IgD-negative memory B cell (primary cell): Measurements from ENCODE around the gene ZNRF3. TPM values are rescaled to one million over a fixed set of nuclear protein-coding genes. Genes with fewer than 3 reads are reported as not detected.

Experiments
- H3K27ac Mint-ChIP-seq, 3 donors: one replicate each; pipeline ENCODE4 v1.8.0; 2020 to 2022; ENCODE audit warnings: mild to moderate bottlenecking in 3 of 3, mixed read lengths in 3 of 3, moderate library complexity in 1 of 3
- H3K27me3 Mint-ChIP-seq: one replicate; pipeline ENCODE4 v1.8.0; 2021; ENCODE audit warnings: mixed read lengths
- H3K36me3 Mint-ChIP-seq: one replicate; pipeline ENCODE4 v1.8.0; 2020; ENCODE audit warnings: mild to moderate bottlenecking, mixed read lengths
- H3K4me1 Mint-ChIP-seq, 3 donors: one replicate each; pipeline ENCODE4 v1.8.0; 2020 to 2022; ENCODE audit warnings: mixed read lengths in 3 of 3, mild to moderate bottlenecking in 1 of 3
- H3K4me3 Mint-ChIP-seq, 4 donors: one replicate each; pipeline ENCODE4 v1.8.0; 2020 to 2022; ENCODE audit warnings: mild to moderate bottlenecking in 4 of 4, mixed read lengths in 4 of 4, moderate library complexity in 3 of 4
- H3K9me3 Mint-ChIP-seq, 3 donors: one replicate each; pipeline ENCODE4 v1.8.0; 2020 to 2021; ENCODE audit warnings: mixed read lengths in 3 of 3, mild to moderate bottlenecking in 1 of 3
- polyA plus RNA-seq: library from polyadenylated mRNA; unstranded; fragments of 300-500 nt; fragmentation: Illumina TruSeq; gene quantifications from one replicate; pipeline ENCODE4 v1.2.3, GENCODE V29; 2021

ZNRF3 gene
- polyA plus RNA-seq, 1 donor from 2014 or later, result 0.16 TPM

DNA sequence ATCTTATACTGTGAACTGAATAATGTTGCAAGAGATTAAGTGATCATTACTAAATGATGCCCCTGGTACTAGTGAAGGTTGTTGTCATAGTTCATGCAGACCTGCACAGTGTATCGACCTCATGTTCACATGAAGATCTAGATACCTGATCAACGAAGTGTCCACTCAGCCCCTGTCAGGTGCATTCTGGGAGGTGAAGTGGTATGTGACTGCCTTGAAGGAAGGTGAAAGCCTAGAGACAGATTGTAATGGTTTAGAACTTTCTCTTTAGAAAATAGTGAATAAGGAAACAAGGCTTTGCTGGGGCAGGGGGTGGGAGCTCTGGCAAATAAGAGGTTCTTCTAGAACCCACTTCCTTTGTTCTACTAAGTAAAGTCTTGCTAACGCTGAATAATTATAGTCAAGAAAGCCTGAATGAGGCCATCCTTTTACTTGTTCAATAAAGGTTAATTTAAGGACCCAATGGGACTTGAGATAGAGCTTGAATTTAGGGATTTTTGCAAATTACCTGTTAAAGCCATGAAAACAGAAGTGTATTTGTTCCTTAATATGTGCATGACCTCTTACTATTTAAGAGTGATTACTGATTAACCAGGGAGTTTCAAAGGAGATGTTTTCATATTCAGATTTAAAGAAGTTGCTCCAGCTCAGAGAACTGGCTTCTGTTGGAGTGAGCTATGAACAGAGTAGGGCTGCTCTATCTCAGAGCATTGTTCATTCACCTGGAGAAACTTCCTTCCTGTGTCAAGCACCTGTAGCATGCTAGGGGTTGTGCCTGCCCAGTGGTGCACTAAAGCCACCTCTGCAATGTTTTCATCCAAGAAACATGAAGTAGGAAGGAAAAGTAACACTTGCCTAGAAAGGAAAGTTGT lies 132.9 kb downstream of the ZNRF3 start:
- H3K36me3 Mint-ChIP-seq, result no peaks in the 10 kb centered on the region
- H3K4me1 Mint-ChIP-seq, result peaks cover 2 to 7% (median 4%) of the 10 kb centered on the region in 3 donors
- no peak overlapping the region for H3K27ac Mint-ChIP-seq
- peaks cover 0 to 6% (median 0%) of the 10 kb centered on the region in 3 donors for H3K9me3 Mint-ChIP-seq
- H3K4me3 Mint-ChIP-seq, result no peak overlapping the region
- H3K27me3 Mint-ChIP-seq, result peaks cover 7% of the 10 kb centered on the region

- Mint-ChIP-seq H3K4me1 (peaks cover 2 to 7% (median 4%) of the 10 kb centered on the region in 3 donors), H3K27me3 (peaks cover 7% of the 10 kb centered on the region), H3K36me3 (no peaks in the 10 kb centered on the region), H3K4me3 (no peak overlapping the region), H3K9me3 (peaks cover 0 to 6% (median 0%) of the 10 kb centered on the region in 3 donors), H3K27ac (no peak overlapping the region)
Measured at GRCh38 chr22:29018293-29019189, 135.2 kb downstream of the ZNRF3 start.

DNA sequence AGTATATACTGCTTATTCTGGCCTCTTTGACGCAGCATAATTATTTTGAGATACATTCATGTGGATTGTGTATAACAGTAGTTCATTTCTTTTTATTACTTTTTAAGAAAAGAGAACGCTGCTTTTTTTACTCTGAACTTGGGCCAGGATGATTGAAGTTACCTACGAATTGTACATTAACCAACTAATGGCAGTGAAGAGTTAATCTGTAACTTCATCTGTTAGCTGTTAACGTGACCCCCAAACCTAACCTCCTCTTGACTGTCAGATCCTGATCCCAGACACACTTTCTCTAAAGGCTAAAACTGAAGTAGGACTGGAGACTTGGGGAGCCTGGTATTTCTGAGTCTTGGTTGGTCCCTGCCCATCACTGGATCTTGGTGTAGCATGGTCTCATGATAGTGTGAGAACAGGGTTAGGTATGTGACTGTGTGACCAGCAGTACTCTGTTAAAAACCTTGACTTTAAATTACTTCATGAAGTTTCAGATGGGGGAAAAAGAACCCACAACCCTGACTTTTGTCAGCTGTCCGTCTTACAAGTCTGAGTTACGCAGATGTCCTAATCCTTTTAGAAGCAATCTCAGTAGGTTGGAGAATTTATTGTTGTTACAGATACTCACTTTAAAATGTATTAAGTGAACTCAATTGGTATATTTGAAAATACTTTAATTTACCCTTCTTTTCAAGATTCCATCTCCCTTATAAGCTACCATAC lies 138.9 kb downstream of the ZNRF3 start:
- H3K36me3 Mint-ChIP-seq, result no peaks in the 10 kb centered on the region
- H3K4me1 Mint-ChIP-seq, result no peaks in the 10 kb centered on the region
- no peak overlapping the region for H3K4me3 Mint-ChIP-seq
- no peak overlapping the region for H3K27ac Mint-ChIP-seq
- peaks cover 10% of the 10 kb centered on the region for H3K27me3 Mint-ChIP-seq
- peaks cover 0 to 6% (median 0%) of the 10 kb centered on the region in 3 donors for H3K9me3 Mint-ChIP-seq

- Mint-ChIP-seq H3K36me3 (peaks cover 2% of the 10 kb centered on the region), H3K27me3 (peaks cover 5% of the 10 kb centered on the region), H3K9me3 (peaks cover 0 to 6% (median 0%) of the 10 kb centered on the region in 3 donors), H3K27ac (no peak overlapping the region), H3K4me1 (no peaks in the 10 kb centered on the region), H3K4me3 (no peak overlapping the region)
Measured at GRCh38 chr22:29023172-29023796, 139.9 kb downstream of the ZNRF3 start.

- H3K27me3 Mint-ChIP-seq, result peaks cover 27% of the 10 kb centered on the region
- peaks cover 2% of the 10 kb centered on the region for H3K36me3 Mint-ChIP-seq
- peaks cover 0 to 7% (median 1%) of the 10 kb centered on the region in 3 donors for H3K4me1 Mint-ChIP-seq
- H3K9me3 Mint-ChIP-seq, result no peaks in the 10 kb centered on the region
- no peak overlapping the region for H3K4me3 Mint-ChIP-seq
- no peak overlapping the region for H3K27ac Mint-ChIP-seq
Measured at GRCh38 chr22:29026579-29026978, 143.2 kb downstream of the ZNRF3 start.

DNA sequence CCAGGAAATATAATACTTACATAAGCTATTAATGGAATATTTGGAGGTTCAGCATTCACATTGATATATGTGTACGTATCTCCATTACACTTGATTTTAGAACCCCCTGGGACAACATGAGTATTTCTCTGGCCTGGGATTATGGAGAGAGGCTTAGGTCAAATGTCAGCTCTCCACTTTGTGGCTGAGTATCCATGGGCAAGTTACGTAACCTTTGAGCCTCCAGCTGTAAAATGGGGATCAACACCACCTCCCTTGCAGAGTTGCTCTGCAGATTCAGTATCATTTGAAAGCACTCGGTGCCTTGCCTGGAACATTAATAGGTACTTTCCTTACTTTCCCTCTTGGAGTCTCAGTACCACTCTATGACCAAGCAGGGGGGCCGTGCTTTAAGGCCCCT lies 145.1 kb downstream of the ZNRF3 start:
- H3K9me3 Mint-ChIP-seq, result no peaks in the 10 kb centered on the region
- peaks cover 2% of the 10 kb centered on the region for H3K36me3 Mint-ChIP-seq
- H3K4me3 Mint-ChIP-seq, result no peak overlapping the region
- H3K27ac Mint-ChIP-seq, result no peak overlapping the region
- peaks cover 0 to 7% (median 1%) of the 10 kb centered on the region in 3 donors for H3K4me1 Mint-ChIP-seq
- peaks cover 27% of the 10 kb centered on the region for H3K27me3 Mint-ChIP-seq

DNA sequence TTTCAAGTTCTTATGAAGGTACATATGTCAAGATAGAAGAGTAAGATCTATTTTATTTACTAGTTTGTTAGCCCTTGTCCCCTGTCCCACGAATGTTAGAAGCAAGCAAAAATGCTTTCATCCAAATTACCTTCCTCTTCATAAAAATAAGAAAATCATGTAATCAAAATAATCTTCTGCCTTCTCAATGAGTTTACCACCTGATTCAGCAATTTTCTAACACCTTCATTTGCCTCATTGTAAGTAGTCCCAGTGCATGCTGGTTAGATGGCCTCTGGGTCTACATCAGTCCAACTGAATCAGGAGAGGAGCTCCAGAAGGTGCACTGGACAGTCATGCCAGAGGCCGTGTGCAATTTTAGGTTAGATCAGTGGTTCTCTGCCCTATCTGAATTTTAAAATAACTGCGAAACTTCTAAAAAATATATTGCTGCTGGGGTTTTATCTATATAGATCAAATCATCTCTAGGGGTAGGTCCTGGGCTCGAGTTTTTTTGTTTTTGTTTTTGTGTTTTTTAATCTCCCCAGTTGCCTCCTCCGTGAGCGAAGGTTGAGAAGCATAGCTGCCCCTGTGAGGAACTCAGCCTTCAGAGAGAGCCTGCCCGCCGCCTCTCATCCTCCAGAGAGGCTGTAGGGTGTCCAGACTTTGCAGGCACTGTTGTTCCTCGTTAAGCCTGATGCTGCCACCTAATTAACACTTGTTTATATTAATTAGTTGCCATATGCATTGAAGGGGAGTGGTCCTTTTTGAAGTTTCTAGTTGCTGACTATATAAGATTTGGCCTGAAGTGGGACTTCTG lies 146.0 kb downstream of the ZNRF3 start:
- H3K27me3 Mint-ChIP-seq, result peaks cover 23% of the 10 kb centered on the region
- peak overlapping the region in 1 of 4 donors; percentile 59 for H3K4me3 Mint-ChIP-seq
- H3K9me3 Mint-ChIP-seq, result no peaks in the 10 kb centered on the region
- H3K4me1 Mint-ChIP-seq, result peaks cover 0 to 7% (median 1%) of the 10 kb centered on the region in 3 donors
- H3K27ac Mint-ChIP-seq, result no peak overlapping the region
- peaks cover 2% of the 10 kb centered on the region for H3K36me3 Mint-ChIP-seq

DNA sequence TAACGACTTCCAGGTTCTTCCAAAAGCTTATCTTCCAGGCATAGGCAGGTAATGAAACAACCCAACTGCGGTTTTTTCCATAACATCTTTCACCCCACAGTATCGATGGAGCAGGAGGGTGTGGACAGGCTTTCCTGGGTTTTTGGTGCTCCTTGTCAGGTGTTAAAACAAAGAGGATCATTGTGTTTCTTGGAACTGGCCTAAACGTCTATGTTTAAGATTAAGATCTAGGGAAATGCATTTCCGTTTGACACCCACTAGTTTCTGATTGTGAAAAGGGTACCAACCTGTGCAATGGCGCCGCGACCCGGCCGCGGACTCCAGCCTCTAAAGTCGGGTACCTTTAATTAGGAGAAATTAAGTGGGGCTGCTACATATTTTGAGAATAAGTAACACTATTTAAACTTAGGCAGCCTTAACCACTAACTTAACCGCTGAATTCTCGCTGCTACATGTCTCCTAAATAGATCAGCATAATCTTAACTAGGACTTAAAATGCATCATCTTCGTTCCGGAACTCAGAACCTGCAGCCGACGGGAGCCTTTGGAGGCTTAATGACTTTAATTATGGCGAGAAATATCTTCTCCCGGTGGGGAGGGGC lies 146.7 kb downstream of the ZNRF3 start:
- Mint-ChIP-seq H3K4me1 (peaks cover 0 to 7% (median 1%) of the 10 kb centered on the region in 3 donors), H3K27ac (no peak overlapping the region), H3K9me3 (no peaks in the 10 kb centered on the region), H3K27me3 (peaks cover 23% of the 10 kb centered on the region), H3K4me3 (peak overlapping the region in 1 of 4 donors; percentile 81), H3K36me3 (peaks cover 2% of the 10 kb centered on the region)

DNA sequence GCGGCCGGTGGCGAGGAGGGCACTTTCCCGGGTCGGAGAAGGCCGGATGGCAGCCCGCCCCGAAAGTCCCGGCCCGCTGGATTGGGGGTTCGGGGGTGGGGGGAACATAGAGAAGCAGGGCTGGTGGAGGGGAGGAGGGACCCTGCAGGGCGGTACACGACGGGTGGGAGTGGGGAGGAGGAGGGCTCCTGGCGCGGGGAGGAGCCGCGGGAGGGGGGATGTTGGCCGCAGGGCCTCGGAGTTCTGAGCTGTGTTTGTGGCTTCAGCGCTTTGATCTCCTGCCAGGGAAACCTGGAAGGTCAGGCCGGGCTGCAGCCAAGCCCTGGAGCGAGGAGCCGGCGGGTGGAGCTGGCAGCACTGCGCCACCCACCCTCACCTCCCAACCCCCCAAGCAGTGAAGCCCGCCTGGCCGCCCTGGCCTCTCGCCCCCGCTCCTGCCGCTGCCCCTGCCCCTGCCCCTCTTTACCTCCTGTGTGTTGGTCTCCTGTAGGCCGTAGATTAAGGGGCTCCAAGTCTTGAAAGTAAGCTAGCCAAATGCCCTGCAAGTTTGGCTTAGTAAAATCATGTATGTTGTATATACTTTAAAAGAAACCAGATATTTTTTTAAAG lies 147.3 kb downstream of the ZNRF3 start:
- H3K4me3 Mint-ChIP-seq, result peak overlapping the region in 3 of 4 donors; percentile 30 to 81 (median 48)
- peaks cover 2% of the 10 kb centered on the region for H3K36me3 Mint-ChIP-seq
- H3K4me1 Mint-ChIP-seq, result peaks cover 0 to 7% (median 1%) of the 10 kb centered on the region in 3 donors
- peaks cover 23% of the 10 kb centered on the region for H3K27me3 Mint-ChIP-seq
- H3K9me3 Mint-ChIP-seq, result no peaks in the 10 kb centered on the region
- H3K27ac Mint-ChIP-seq, result no peak overlapping the region

DNA sequence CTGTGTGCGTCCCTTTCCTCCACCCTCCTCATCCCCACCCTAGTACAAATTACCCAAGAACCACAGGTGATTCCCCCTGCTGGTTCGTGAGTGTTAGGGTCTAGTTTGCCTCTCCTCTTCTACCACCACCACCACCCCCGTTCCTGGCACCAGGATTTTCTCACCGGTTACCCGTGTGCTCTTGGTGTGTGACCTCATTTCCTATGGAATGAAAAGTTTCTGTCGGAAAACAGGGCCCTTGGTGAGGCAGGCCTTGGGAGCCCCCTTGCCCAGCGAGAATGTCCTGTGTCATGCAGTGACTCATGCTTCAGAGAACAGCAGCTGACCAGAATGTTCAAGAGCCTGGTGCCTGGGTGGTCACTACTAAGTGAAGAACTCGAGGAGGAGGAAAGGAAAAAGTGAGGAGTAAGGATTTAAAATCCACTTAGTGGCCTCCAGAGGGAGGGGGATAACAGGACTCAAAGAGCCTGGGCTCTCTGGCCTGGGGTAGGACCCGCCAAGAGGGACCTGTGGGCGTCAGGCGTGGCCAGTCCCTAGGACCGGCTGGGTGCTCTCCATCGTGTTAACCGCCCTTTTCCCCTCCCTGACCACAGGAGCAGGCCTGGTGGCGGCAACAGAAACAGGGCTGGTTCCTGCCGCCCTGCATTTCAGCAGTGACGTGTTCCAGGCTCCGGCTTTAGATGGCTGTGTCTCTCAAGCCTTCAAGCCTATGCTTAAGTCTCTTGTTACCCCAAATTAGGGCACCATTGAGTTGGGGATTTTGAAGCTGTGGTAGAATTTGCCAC lies 148.0 kb downstream of the ZNRF3 start:
- Mint-ChIP-seq H3K9me3 (no peaks in the 10 kb centered on the region), H3K4me3 (peak overlapping the region in 3 of 4 donors; percentile 6 to 52 (median 48)), H3K27ac (no peak overlapping the region), H3K27me3 (peaks cover 23% of the 10 kb centered on the region), H3K4me1 (peaks cover 0 to 7% (median 1%) of the 10 kb centered on the region in 3 donors), H3K36me3 (peaks cover 2% of the 10 kb centered on the region)

GRCh38 chr22:29032014-29032475 lies 148.7 kb downstream of the ZNRF3 start:
- peaks cover 2% of the 10 kb centered on the region for H3K36me3 Mint-ChIP-seq
- H3K4me3 Mint-ChIP-seq, result no peak overlapping the region
- H3K4me1 Mint-ChIP-seq, result peaks cover 0 to 7% (median 1%) of the 10 kb centered on the region in 3 donors
- H3K9me3 Mint-ChIP-seq, result no peaks in the 10 kb centered on the region
- H3K27me3 Mint-ChIP-seq, result peaks cover 23% of the 10 kb centered on the region
- H3K27ac Mint-ChIP-seq, result no peak overlapping the region

DNA sequence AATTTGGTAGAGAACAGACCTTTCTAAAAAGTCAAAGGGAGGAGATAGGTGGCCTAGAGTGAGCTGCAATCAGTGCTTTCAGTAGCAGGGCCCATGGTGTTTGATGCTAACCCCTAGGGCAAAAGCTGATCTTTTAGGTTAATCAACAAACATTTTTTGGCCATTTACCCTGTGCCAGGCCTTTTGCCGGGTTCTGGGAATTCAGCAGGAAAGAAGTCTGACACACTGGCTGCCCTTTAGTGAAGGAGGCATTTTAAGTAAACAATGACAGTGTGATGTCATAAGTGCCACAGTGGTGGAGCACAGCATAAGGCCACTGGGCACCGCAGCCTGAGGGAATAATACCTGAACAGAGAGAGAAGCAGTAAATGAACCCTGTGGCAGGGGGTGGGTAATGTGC lies 149.2 kb downstream of the ZNRF3 start:
- Mint-ChIP-seq H3K9me3 (no peaks in the 10 kb centered on the region), H3K27me3 (peaks cover 23% of the 10 kb centered on the region), H3K36me3 (no peaks in the 10 kb centered on the region), H3K4me1 (peaks cover 0 to 7% (median 1%) of the 10 kb centered on the region in 3 donors), H3K27ac (no peak overlapping the region), H3K4me3 (no peak overlapping the region)
